Ishikawa (cell line): Measurements from ENCODE around the gene S100A5.
A peak's percentile ranks its signal among the peaks of the same experiment; 100 is the strongest.

Source experiments
- CEBPB ChIP-seq: IDR thresholded peaks from 2 replicates; pipeline ENCODE4 v1.6.1; 2012
- CREB1 ChIP-seq: IDR thresholded peaks from 2 replicates; pipeline ENCODE4 v1.6.1; 2012; ENCODE audit warnings: low read depth
- EGR1 ChIP-seq: IDR thresholded peaks from 2 replicates; pipeline ENCODE4 v1.6.1; 2012
- EP300 ChIP-seq: IDR thresholded peaks from 2 replicates; pipeline ENCODE4 v1.6.1; 2012; ENCODE audit warnings: borderline replicate concordance
- FOXM1 ChIP-seq: IDR thresholded peaks from 2 replicates; pipeline ENCODE4 v1.6.1; 2012; ENCODE audit warnings: low read depth, borderline replicate concordance
- NFIC ChIP-seq: IDR thresholded peaks from 2 replicates; pipeline ENCODE4 v1.6.1; 2012
- RAD21 ChIP-seq: IDR thresholded peaks from 2 replicates; pipeline ENCODE4 v1.6.1; 2012; ENCODE audit warnings: low read depth
- TAF1 ChIP-seq: IDR thresholded peaks from 2 replicates; pipeline ENCODE4 v1.6.1; 2012; ENCODE audit warnings: low read depth, mild to moderate bottlenecking
- TCF12 ChIP-seq: IDR thresholded peaks from 2 replicates; pipeline ENCODE4 v1.6.1; 2012; ENCODE audit warnings: low read depth
- TEAD4 ChIP-seq: IDR thresholded peaks from 2 replicates; pipeline ENCODE4 v1.6.1; 2012
- YY1 ChIP-seq: IDR thresholded peaks from 2 replicates; pipeline ENCODE4 v1.6.1; 2012; ENCODE audit warnings: low read depth
- ZBTB7A ChIP-seq: IDR thresholded peaks from 2 replicates; pipeline ENCODE4 v1.6.1; 2012; ENCODE audit warnings: low read depth
- TF ChIP-seq, protein P1 (sequence below): IDR thresholded peaks from 2 replicates; pipeline ENCODE4 v1.6.1; 2012
- TF ChIP-seq, protein P2 (sequence below): IDR thresholded peaks from 2 replicates; pipeline ENCODE4 v1.6.1; 2012
- TF ChIP-seq, protein P3 (sequence below): IDR thresholded peaks from 2 replicates; pipeline ENCODE4 v1.6.1; 2012; ENCODE audit warnings: low read depth, mild to moderate bottlenecking

S100A5 gene

DNA sequence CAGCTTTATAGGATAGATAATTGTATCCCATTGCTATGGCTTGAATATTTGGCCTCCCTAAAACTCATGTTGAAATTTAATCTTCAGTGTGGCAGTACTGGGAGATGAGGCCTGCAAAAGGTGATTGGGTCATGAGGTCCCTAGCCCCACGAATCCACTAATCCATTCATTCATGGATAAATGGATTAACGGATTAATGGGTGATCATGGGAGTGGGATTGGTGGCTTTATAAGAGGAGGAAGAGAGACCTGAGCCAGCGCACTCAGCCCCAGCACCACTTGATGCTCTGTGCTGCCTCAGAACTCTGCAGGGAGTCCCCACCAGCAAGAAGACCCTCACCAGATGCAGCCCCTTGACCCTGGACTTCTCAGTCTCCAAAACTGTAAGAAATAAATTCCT, 37.0 kb downstream of the S100A5 start:
- TF ChIP-seq TCF12 (no peak), YY1 (no peak), CREB1 (no peak), ZBTB7A (no peak), TEAD4 (no peak), EP300 (no peak), RAD21 (no peak)
- TF ChIP-seq, protein P1, sequence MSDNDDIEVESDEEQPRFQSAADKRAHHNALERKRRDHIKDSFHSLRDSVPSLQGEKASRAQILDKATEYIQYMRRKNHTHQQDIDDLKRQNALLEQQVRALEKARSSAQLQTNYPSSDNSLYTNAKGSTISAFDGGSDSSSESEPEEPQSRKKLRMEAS = no peak
- TF ChIP-seq, protein P2, sequence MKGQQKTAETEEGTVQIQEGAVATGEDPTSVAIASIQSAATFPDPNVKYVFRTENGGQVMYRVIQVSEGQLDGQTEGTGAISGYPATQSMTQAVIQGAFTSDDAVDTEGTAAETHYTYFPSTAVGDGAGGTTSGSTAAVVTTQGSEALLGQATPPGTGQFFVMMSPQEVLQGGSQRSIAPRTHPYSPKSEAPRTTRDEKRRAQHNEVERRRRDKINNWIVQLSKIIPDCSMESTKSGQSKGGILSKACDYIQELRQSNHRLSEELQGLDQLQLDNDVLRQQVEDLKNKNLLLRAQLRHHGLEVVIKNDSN = no peak
- TF ChIP-seq, protein P3, sequence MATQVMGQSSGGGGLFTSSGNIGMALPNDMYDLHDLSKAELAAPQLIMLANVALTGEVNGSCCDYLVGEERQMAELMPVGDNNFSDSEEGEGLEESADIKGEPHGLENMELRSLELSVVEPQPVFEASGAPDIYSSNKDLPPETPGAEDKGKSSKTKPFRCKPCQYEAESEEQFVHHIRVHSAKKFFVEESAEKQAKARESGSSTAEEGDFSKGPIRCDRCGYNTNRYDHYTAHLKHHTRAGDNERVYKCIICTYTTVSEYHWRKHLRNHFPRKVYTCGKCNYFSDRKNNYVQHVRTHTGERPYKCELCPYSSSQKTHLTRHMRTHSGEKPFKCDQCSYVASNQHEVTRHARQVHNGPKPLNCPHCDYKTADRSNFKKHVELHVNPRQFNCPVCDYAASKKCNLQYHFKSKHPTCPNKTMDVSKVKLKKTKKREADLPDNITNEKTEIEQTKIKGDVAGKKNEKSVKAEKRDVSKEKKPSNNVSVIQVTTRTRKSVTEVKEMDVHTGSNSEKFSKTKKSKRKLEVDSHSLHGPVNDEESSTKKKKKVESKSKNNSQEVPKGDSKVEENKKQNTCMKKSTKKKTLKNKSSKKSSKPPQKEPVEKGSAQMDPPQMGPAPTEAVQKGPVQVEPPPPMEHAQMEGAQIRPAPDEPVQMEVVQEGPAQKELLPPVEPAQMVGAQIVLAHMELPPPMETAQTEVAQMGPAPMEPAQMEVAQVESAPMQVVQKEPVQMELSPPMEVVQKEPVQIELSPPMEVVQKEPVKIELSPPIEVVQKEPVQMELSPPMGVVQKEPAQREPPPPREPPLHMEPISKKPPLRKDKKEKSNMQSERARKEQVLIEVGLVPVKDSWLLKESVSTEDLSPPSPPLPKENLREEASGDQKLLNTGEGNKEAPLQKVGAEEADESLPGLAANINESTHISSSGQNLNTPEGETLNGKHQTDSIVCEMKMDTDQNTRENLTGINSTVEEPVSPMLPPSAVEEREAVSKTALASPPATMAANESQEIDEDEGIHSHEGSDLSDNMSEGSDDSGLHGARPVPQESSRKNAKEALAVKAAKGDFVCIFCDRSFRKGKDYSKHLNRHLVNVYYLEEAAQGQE = no peak

DNA sequence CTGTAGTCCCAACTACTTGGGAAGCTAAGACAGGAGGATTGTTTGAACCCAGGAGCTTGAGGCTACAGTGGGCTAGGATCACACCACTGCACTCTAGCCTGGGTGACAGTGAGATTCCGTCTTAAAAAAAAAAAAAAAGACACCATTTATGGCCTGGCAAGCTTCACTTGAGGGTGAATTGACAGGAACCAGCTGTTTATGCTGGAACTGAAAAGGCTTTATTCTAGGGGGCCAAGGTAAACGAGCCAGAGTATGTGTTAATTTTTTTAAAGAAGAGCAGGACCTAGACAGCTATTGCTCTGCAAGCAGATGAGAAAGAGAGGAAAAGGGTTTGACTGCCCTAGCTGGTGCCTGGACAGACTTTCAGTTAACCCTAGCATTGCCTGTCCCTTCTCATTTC, 42.0 kb downstream of the S100A5 start:
- TF ChIP-seq NFIC = no peak
- TF ChIP-seq, protein P1 = no peak
- TF ChIP-seq TEAD4 = no peak
- TF ChIP-seq EGR1 = no peak

DNA sequence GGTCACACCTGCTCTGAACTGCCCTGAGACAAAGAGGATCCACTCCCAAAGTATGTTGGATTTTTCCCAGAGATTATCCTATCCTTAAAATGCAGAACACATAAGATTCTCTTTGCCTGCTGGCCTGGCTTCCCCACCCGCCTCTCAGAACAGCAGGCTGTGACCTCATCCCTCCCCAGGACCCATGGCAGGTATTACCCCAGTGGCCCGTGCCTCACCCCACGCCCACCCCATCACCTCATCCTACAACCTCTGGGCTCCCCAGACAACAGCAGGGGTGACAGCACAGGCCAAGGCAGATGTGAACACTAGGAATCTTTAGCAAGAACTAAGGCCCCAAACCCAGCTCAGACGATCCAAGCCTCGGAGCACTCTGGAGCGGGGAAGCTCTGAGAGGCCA, 45.2 kb downstream of the S100A5 start:
- TF ChIP-seq TEAD4 (no peak), EP300 (no peak), ZBTB7A (no peak), FOXM1 (no peak), CEBPB (no peak), RAD21 (no peak), YY1 (no peak), TAF1 (no peak), TCF12 (no peak), CREB1 (no peak)
- TF ChIP-seq, protein P1 = no peak
- TF ChIP-seq, protein P3 = no peak
- TF ChIP-seq, protein P2 = no peak

DNA sequence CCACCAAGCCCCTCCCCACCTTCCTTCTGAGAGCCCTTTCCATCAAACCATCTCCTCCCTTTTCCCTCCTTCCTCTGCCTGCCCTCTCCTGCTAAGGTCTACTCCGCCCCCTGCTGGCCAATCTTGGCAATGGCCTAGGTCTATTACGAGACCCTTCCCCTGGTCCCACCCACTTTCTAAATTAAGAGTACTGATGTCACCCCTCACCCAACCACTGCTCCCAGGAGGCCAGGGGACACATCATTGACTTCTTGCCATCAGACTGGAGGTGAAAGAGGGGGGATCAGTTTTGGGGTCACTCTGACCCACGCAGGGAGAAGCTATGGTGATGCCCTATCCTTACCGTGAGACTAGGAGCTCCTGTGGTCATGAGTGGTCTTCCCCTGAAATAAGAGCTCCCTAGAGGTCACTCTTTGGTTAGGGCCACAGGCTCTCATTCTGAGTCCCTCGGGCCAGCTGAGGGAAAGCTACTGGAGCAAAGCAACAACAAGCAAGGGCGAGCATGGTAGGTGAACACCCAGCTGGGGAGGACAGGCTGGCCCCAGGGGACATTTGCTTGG, 45.7 kb downstream of the S100A5 start:
- TF ChIP-seq RAD21 (peak; percentile 92), YY1 (no peak), TCF12 (no peak), ZBTB7A (peak; percentile 96), EGR1 (no peak), NFIC (no peak)
- TF ChIP-seq, protein P3 = no peak

DNA sequence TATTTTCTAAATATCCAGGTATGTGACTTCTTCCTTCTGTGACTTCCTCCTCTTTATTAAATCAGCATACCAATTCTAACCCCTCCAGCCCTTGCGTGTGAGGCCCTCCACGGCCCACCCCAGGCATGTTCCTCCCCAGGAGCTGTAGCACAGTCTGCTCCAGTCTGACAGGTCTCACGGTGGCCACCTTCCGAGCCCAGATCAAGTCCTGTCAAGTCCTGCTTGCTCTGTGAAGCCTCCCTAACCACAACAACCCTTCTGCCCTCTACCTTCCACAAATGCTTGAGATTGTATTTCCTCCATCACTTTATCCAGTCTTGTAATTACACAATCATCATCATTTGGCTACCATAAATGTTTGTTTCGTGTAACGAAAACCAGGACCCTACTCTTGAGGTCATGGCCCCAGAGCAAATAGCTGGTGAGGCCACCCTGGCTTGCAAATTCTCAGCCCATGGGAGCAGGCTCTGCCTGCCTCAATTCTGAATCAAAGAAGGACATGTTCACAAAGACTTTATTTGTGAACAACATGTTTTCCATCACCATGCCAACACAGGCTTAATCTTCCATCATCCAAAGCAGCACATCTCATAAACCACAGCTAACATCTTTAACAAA, 47.3 kb downstream of the S100A5 start:
- TF ChIP-seq TCF12 (no peak), RAD21 (no peak), EP300 (no peak), EGR1 (no peak), TEAD4 (no peak), FOXM1 (no peak), TAF1 (no peak), CEBPB (no peak), YY1 (no peak), NFIC (no peak), ZBTB7A (no peak), CREB1 (no peak)
- TF ChIP-seq, protein P2 = no peak
- TF ChIP-seq, protein P3 = no peak
- TF ChIP-seq, protein P1 = no peak
